ENCODE results near the gene PNPLA5. TPM values are rescaled to one million over a fixed set of nuclear protein-coding genes. Genes with fewer than 3 reads are reported as not detected.

Gene PNPLA5
- total and polyA plus RNA-seq, 4 experiments from 2014 or later, result not detected

GRCh38 chr22:43835166-43835565 is 56.6 kb downstream of the PNPLA5 start:
- ChIA-PET POLR2A (ENCODE audit: partially characterized antibody) (no interaction called here), CTCF (ENCODE audit: partially characterized antibody) (no interaction called here)
- no peak for DNase-seq
- no peak overlapping the region for H3K4me3 ChIP-seq (ENCODE audit: low read length in 2 of 2)
- no peaks in the 10 kb centered on the region for H3K27me3 ChIP-seq (ENCODE audit: insufficient read depth, low read length)
- no peak overlapping the region for H3K27ac Mint-ChIP-seq
- H3K9me3 ChIP-seq (ENCODE audit: control insufficient read depth in 1 of 2, low read length in 2 of 2), result no peaks in the 10 kb centered on the region
- H3K36me3 ChIP-seq (ENCODE audit: insufficient read depth, low read length), result no peaks in the 10 kb centered on the region
- no peak overlapping the region for H3K27ac ChIP-seq (ENCODE audit: low read depth, low read length)
- no peaks in the 10 kb centered on the region for H3K4me1 Mint-ChIP-seq
- intact Hi-C loops (cut with micrococcal nuclease), result no loop called here
- no peaks in the 10 kb centered on the region for H3K36me3 Mint-ChIP-seq
- H3K9me3 Mint-ChIP-seq, result no peaks in the 10 kb centered on the region
- no peaks in the 10 kb centered on the region for H3K4me1 ChIP-seq (ENCODE audit: insufficient read depth, low read length)
- H3K27me3 Mint-ChIP-seq, result peaks cover 2 to 11% of the 10 kb centered on the region in 2 donors
- no peak overlapping the region for H3K4me3 Mint-ChIP-seq

- Mint-ChIP-seq H3K27me3 (peaks cover 2 to 11% of the 10 kb centered on the region in 2 donors), H3K4me1 (no peaks in the 10 kb centered on the region), H3K9me3 (no peaks in the 10 kb centered on the region), H3K36me3 (no peaks in the 10 kb centered on the region), H3K4me3 (no peak overlapping the region), H3K27ac (no peak overlapping the region)
- DNase-seq, result no peak
- Histone ChIP-seq H3K27ac (ENCODE audit: low read depth, low read length) (no peak overlapping the region), H3K27me3 (ENCODE audit: insufficient read depth, low read length) (no peaks in the 10 kb centered on the region), H3K9me3 (ENCODE audit: control insufficient read depth in 1 of 2, low read length in 2 of 2) (no peaks in the 10 kb centered on the region), H3K4me3 (ENCODE audit: low read length in 2 of 2) (no peak overlapping the region), H3K36me3 (ENCODE audit: insufficient read depth, low read length) (no peaks in the 10 kb centered on the region), H3K4me1 (ENCODE audit: insufficient read depth, low read length) (no peaks in the 10 kb centered on the region)
- CTCF ChIA-PET (ENCODE audit: partially characterized antibody), result no interaction called here
- intact Hi-C loops (cut with micrococcal nuclease), result no loop called here
- POLR2A ChIA-PET (ENCODE audit: partially characterized antibody), result no interaction called here
These were observed 58.2 kb downstream of the PNPLA5 start for GRCh38 chr22:43833286-43834240.

DNA sequence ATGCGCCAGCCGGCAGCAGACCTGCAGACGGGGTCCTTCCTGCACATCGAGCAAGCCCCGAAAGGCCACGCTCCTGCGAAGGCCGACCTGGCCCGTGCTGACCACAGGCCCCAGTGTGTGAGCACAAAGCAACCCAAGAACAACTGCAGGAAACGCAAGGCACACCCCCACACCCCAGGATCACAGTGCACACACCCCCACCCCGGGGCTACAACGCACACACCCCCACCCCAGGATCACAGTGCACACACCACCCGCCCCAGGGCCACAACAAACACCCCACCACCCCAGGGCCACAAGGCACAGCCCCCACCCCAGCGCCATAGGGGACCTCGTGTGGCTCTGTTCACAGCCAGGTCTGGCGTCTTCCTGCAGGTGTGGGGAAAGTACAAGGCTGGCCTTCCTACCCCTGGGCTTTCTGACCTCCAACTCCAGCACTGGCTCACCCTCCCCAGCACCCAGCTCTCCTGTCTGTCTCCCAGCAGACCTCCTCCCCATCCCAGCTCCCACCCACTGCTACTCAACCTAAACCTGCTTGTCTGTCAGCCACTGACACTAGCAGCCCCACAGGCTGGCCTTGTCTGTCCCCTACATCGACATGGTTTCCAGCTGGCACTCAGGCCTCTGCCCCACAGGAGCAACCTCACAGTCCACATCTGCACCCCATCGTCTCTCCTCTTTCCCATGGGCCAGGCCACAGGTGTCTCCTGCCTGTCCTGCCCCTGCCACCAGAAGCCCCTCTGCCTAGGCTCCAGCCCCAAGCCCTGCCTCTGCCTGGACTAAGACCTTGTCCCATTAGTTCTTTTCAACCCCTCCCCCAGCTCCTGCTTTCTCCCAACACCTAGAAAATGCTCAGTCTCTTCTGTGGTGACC is 59.2 kb downstream of the PNPLA5 start:
- H3K4me1 Mint-ChIP-seq, result no peaks in the 10 kb centered on the region
- no peaks in the 10 kb centered on the region for H3K9me3 Mint-ChIP-seq
- Histone ChIP-seq H3K9me3 (ENCODE audit: control insufficient read depth in 1 of 2, low read length in 2 of 2) (no peaks in the 10 kb centered on the region), H3K4me1 (ENCODE audit: insufficient read depth, low read length) (no peaks in the 10 kb centered on the region), H3K27me3 (ENCODE audit: insufficient read depth, low read length) (no peaks in the 10 kb centered on the region), H3K36me3 (ENCODE audit: insufficient read depth, low read length) (no peaks in the 10 kb centered on the region), H3K27ac (ENCODE audit: low read depth, low read length) (no peak overlapping the region), H3K4me3 (ENCODE audit: low read length in 2 of 2) (no peak overlapping the region)
- POLR2A ChIA-PET (ENCODE audit: partially characterized antibody), result no interaction called here
- H3K27ac Mint-ChIP-seq, result no peak overlapping the region
- CTCF ChIA-PET (ENCODE audit: partially characterized antibody), result no interaction called here
- intact Hi-C loops (cut with micrococcal nuclease), result no loop called here
- H3K27me3 Mint-ChIP-seq, result peaks cover 2 to 11% of the 10 kb centered on the region in 2 donors
- H3K4me3 Mint-ChIP-seq, result no peak overlapping the region
- no peaks in the 10 kb centered on the region for H3K36me3 Mint-ChIP-seq
- DNase-seq, result no peak

- H3K4me1 Mint-ChIP-seq, result no peaks in the 10 kb centered on the region
- no peak overlapping the region for H3K27ac Mint-ChIP-seq
- Histone ChIP-seq H3K9me3 (ENCODE audit: control insufficient read depth in 1 of 2, low read length in 2 of 2) (no peaks in the 10 kb centered on the region), H3K4me3 (ENCODE audit: low read length in 2 of 2) (no peak overlapping the region), H3K27me3 (ENCODE audit: insufficient read depth, low read length) (no peaks in the 10 kb centered on the region), H3K4me1 (ENCODE audit: insufficient read depth, low read length) (no peaks in the 10 kb centered on the region), H3K27ac (ENCODE audit: low read depth, low read length) (no peak overlapping the region), H3K36me3 (ENCODE audit: insufficient read depth, low read length) (no peaks in the 10 kb centered on the region)
- intact Hi-C loops (cut with micrococcal nuclease), result no loop called here
- H3K27me3 Mint-ChIP-seq, result peaks cover 2 to 11% of the 10 kb centered on the region in 2 donors
- H3K9me3 Mint-ChIP-seq, result no peaks in the 10 kb centered on the region
- DNase-seq, result no peak
- no peak overlapping the region for H3K4me3 Mint-ChIP-seq
- ChIA-PET CTCF (ENCODE audit: partially characterized antibody) (no interaction called here), POLR2A (ENCODE audit: partially characterized antibody) (no interaction called here)
- H3K36me3 Mint-ChIP-seq, result no peaks in the 10 kb centered on the region
These were observed 60.0 kb downstream of the PNPLA5 start for GRCh38 chr22:43831561-43832392.

DNA sequence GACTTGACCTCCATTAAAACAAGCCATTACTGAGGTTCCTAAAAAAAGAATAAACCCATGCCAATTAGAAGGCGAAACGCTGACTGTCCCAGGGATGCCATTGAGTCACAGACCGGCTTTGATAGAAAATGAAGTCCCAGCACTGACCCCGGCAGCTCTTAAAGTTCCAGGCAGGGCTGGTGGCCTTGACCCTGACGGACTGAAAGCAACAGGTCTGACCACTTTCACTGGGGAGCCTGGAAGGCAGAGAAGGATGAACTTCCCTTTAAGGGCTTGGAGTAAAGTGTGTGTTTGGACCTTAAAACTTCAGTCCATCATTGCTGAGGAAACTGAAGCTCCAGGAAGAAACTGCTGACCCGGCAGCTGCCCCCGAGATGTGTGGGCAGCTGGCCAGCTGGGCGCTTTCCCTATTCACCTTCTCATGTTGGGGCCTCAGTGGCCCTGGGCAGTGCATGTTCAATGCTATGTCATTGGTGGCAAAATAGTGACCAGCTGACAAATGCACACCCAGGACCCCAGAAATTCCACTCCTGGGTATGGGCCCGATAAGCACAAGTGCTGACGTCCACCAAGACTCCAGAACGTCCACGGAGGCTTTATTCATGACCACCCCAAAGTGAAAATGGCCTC is 60.8 kb downstream of the PNPLA5 start:
- Mint-ChIP-seq H3K9me3 (no peaks in the 10 kb centered on the region), H3K4me1 (no peaks in the 10 kb centered on the region), H3K27me3 (peaks cover 5 to 11% of the 10 kb centered on the region in 2 donors), H3K27ac (no peak overlapping the region), H3K4me3 (no peak overlapping the region), H3K36me3 (no peaks in the 10 kb centered on the region)
- ChIA-PET POLR2A (ENCODE audit: partially characterized antibody) (no interaction called here), CTCF (ENCODE audit: partially characterized antibody) (no interaction called here)
- no peak overlapping the region for H3K4me3 ChIP-seq (ENCODE audit: low read length in 2 of 2)
- no peaks in the 10 kb centered on the region for H3K9me3 ChIP-seq (ENCODE audit: control insufficient read depth in 1 of 2, low read length in 2 of 2)
- intact Hi-C loops (cut with micrococcal nuclease), result no loop called here
- H3K4me1 ChIP-seq (ENCODE audit: insufficient read depth, low read length), result no peaks in the 10 kb centered on the region
- H3K27me3 ChIP-seq (ENCODE audit: insufficient read depth, low read length), result no peaks in the 10 kb centered on the region
- no peaks in the 10 kb centered on the region for H3K36me3 ChIP-seq (ENCODE audit: insufficient read depth, low read length)
- no peak for DNase-seq
- no peak overlapping the region for H3K27ac ChIP-seq (ENCODE audit: low read depth, low read length)

- ChIA-PET CTCF (ENCODE audit: partially characterized antibody) (interaction anchor here (0.5 kb wide), 1 partner anchor 986 kb away, joined by 4 read pairs; no protein-coding TSS in a partner anchor), POLR2A (ENCODE audit: partially characterized antibody) (no interaction called here)
- no peaks in the 10 kb centered on the region for H3K4me1 Mint-ChIP-seq
- Histone ChIP-seq H3K36me3 (ENCODE audit: insufficient read depth, low read length) (no peaks in the 10 kb centered on the region), H3K27ac (ENCODE audit: low read depth, low read length) (no peak overlapping the region), H3K4me1 (ENCODE audit: insufficient read depth, low read length) (no peaks in the 10 kb centered on the region), H3K9me3 (ENCODE audit: control insufficient read depth in 1 of 2, low read length in 2 of 2) (no peaks in the 10 kb centered on the region), H3K27me3 (ENCODE audit: insufficient read depth, low read length) (no peaks in the 10 kb centered on the region), H3K4me3 (ENCODE audit: low read length in 2 of 2) (no peak overlapping the region)
- H3K27ac Mint-ChIP-seq, result no peak overlapping the region
- no peak for DNase-seq
- intact Hi-C loops (cut with micrococcal nuclease), result no loop called here
- no peaks in the 10 kb centered on the region for H3K9me3 Mint-ChIP-seq
- H3K4me3 Mint-ChIP-seq, result no peak overlapping the region
- peaks cover 8 to 9% of the 10 kb centered on the region in 2 donors for H3K27me3 Mint-ChIP-seq
- no peaks in the 10 kb centered on the region for H3K36me3 Mint-ChIP-seq
These were observed 61.6 kb downstream of the PNPLA5 start for GRCh38 chr22:43829904-43830851.
